Measurements from ENCODE around the gene ENGASE. TPM values are rescaled to one million over a fixed set of nuclear protein-coding genes. Genes with fewer than 3 reads are reported as not detected.

Gene ENGASE
- total RNA-seq, 1 donor from 2014 or later: 16.8 TPM

DNA sequence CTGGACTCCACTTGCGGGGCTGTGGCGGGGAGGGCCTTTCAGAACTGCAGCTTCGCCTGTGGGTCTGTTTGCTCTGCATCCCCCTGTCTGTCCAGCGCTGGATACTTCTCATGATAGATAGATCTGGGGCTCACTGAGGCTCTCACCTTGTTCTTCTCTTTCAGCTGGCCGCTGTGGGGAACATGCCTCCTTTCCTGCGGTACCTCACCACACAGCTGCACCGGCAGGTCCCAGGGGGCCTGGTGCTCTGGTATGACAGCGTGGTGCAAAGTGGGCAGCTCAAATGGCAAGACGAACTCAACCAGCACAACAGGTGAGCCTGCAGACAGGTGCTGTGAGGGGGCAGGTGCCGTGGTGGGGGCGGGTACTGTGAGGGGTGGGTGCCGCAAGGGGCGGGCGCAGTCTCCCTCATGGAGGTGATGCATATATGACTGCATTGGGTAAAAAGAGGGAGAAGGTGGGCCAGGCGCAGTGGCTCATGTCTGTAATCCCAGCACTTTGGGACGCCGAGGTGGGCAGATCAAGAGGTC is 6.2 kb downstream of the ENGASE start:
- TF ChIP-seq, protein P1, sequence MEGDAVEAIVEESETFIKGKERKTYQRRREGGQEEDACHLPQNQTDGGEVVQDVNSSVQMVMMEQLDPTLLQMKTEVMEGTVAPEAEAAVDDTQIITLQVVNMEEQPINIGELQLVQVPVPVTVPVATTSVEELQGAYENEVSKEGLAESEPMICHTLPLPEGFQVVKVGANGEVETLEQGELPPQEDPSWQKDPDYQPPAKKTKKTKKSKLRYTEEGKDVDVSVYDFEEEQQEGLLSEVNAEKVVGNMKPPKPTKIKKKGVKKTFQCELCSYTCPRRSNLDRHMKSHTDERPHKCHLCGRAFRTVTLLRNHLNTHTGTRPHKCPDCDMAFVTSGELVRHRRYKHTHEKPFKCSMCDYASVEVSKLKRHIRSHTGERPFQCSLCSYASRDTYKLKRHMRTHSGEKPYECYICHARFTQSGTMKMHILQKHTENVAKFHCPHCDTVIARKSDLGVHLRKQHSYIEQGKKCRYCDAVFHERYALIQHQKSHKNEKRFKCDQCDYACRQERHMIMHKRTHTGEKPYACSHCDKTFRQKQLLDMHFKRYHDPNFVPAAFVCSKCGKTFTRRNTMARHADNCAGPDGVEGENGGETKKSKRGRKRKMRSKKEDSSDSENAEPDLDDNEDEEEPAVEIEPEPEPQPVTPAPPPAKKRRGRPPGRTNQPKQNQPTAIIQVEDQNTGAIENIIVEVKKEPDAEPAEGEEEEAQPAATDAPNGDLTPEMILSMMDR (IDR thresholded peaks at IDR 0.05): no peak
- H3K4me3 Mint-ChIP-seq (ENCODE audit: unreplicated experiment): no peak overlapping the region
- no peak for DNase-seq (ENCODE audit: low spot score)

DNA sequence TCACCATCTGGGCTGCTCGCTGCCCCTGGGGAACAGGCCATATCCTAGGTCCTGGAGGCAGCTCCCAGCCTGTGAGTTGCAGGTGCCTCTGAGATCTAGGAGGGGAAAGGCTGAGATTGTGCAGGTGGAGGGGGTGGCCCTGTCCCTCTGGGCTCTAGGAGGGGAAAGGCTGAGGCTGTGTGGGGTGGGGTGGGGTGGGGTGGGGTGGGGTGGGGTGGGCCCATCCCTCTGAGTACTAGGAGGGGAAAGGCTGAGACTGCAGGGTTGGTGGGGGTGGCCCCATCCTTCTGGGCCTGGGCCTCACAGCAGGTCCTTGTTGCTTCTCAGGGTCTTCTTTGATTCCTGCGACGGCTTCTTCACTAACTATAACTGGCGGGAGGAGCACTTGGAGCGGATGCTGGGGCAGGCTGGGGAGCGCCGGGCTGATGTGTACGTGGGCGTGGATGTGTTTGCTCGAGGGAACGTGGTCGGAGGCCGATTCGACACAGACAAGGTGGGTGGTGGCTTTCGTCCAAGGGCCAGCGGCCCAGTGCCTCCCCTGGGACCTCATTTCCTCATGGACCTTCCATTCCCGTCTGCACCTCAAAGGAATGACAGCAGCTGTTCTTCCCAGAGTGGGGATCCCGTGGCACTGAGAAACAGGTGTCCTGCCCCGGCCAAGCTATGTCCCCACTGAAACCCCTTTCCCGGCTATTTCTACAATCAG is 7.1 kb downstream of the ENGASE start:
- DNase-seq (ENCODE audit: low spot score): no peak
- no peaks in the 10 kb centered on the region for H3K27me3 Mint-ChIP-seq (ENCODE audit: low read depth)
- TF ChIP-seq, protein P1 (IDR thresholded peaks at IDR 0.05): no peak

More for the DNA sequence above, 6.2 kb downstream of the ENGASE start:
- Mint-ChIP-seq H3K36me3 (ENCODE audit: low read depth) (peaks cover 14% of the 10 kb centered on the region), H3K9me3 (ENCODE audit: low read depth) (no peaks in the 10 kb centered on the region), H3K4me1 (ENCODE audit: low read depth) (peaks cover 4% of the 10 kb centered on the region), H3K27me3 (ENCODE audit: low read depth) (no peaks in the 10 kb centered on the region), H3K27ac (ENCODE audit: unreplicated experiment) (no peak overlapping the region)

DNA sequence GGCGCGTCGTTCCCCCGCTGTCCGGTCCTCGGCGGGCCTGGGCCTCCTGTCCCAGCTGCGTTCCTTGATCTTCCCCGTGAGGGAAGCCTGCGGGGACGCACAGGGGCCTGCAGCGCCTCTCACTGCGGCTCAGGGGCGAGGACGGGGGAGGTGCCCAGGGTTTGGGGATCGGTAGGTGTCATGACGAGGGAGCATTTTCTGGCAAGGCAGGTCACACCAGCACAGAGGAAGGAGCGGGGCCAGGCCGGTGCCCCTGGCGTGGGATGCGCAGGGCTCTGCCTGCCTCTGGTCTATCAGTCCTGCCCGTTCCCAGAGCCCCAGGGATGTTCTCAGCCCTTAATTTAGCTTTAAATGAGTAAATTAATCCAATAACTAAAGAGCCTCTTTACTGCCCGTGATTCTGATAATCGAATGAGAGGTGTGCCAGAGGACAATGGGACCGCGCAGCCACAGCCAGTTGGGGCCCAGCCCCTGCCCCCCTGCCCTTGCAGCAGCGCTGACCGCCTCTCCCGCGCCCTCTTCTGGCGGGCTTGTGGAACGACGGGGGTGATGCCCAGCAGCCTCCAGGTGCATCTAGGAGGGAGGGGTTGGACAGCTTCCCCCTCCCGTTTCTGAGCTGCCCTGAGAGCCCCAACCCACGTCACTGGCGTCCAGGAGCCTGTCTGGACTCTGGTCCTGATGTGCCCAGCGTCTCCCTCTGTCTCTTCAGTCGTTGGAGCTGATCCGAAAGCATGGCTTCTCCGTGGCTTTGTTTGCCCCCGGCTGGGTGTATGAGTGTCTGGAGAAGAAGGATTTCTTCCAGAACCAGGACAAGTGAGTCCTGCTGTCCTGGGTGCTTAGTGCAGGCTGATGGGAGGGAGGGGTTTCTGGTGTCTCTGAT is 7.9 kb downstream of the ENGASE start:
- TF ChIP-seq, protein P1 (IDR thresholded peaks at IDR 0.05): peak; percentile 92
- no peaks in the 10 kb centered on the region for H3K9me3 Mint-ChIP-seq (ENCODE audit: low read depth)
- H3K27ac Mint-ChIP-seq (ENCODE audit: unreplicated experiment): no peak overlapping the region
- peak; percentile 83 for DNase-seq (ENCODE audit: low spot score)
- H3K4me3 Mint-ChIP-seq (ENCODE audit: unreplicated experiment): no peak overlapping the region
- no peaks in the 10 kb centered on the region for H3K27me3 Mint-ChIP-seq (ENCODE audit: low read depth)
- H3K36me3 Mint-ChIP-seq (ENCODE audit: low read depth): peaks cover 15% of the 10 kb centered on the region
- no peaks in the 10 kb centered on the region for H3K4me1 Mint-ChIP-seq (ENCODE audit: low read depth)

More for the DNA sequence above, 7.1 kb downstream of the ENGASE start:
- H3K36me3 Mint-ChIP-seq (ENCODE audit: low read depth): peaks cover 15% of the 10 kb centered on the region
- H3K4me3 Mint-ChIP-seq (ENCODE audit: unreplicated experiment): no peak overlapping the region
- no peaks in the 10 kb centered on the region for H3K4me1 Mint-ChIP-seq (ENCODE audit: low read depth)
- no peak overlapping the region for H3K27ac Mint-ChIP-seq (ENCODE audit: unreplicated experiment)
- H3K9me3 Mint-ChIP-seq (ENCODE audit: low read depth): no peaks in the 10 kb centered on the region

DNA sequence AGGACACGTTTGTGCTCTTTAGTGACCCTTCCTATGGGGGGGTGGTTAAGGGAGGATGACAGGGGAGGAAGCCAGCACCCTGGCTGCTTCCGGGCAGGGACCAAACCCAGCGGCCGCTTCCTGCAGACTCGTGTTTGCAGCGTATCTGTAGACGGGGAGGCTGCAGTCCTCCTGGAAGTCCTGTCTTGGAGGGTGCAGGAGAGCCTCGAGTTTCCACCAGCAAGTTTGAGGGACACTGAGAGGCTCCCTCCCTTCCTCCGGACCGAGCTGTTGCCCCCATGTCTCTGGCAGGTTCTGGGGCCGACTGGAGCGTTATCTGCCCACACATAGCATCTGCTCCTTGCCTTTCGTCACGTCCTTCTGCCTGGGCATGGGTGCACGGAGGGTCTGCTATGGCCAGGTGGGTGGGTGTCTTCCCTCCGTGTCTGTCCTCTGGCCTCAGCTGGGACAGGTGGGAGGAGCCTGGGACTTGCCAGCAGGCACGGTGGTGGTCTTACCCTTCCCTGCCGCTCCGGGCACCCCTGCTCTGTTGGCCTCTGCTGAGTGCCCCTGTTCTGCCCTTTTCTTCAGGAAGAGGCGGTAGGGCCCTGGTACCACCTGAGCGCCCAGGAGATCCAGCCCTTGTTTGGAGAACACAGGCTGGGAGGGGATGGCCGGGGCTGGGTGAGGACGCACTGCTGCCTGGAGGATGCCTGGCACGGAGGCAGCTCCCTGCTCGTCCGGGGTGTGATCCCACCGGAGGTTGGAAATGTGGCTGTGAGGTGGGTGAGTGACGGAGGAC is 8.8 kb downstream of the ENGASE start:
- peaks cover 15% of the 10 kb centered on the region for H3K36me3 Mint-ChIP-seq (ENCODE audit: low read depth)
- no peak overlapping the region for H3K27ac Mint-ChIP-seq (ENCODE audit: unreplicated experiment)
- no peaks in the 10 kb centered on the region for H3K9me3 Mint-ChIP-seq (ENCODE audit: low read depth)
- peak; percentile 86 for DNase-seq (ENCODE audit: low spot score)
- TF ChIP-seq, protein P1 (IDR thresholded peaks at IDR 0.05): no peak
- no peak overlapping the region for H3K4me3 Mint-ChIP-seq (ENCODE audit: unreplicated experiment)
- H3K27me3 Mint-ChIP-seq (ENCODE audit: low read depth): no peaks in the 10 kb centered on the region
- no peaks in the 10 kb centered on the region for H3K4me1 Mint-ChIP-seq (ENCODE audit: low read depth)
